ENCODE results near the gene PTGS1. TPM values are rescaled to one million over a fixed set of nuclear protein-coding genes. Genes with fewer than 3 reads are reported as not detected.
"Not testable (repeated sequence)": the region's sequence is repeated elsewhere in the genome, so short reads cannot be mapped to it uniquely, and the experiment has no call there.

Gene PTGS1
- polyA plus RNA-seq, 1 donor from 2014 or later, result 0.17 TPM

- not testable (repeated sequence) for H3K4me3 ChIP-seq (ENCODE audit: low read length); H3K4me2 ChIP-seq (ENCODE audit: low read length); H3K79me2 ChIP-seq (replicated peaks; ENCODE audit: insufficient read depth, low read length); H3K9me3 ChIP-seq (ENCODE audit: low read length); H4K20me1 ChIP-seq (ENCODE audit: insufficient read depth); H3K27me3 ChIP-seq (ENCODE audit: insufficient read depth, low read depth, low read length); H3K36me3 ChIP-seq (ENCODE audit: insufficient read depth, low read length); H3F3A ChIP-seq (ENCODE audit: insufficient read depth, low read length, poor library complexity, severe bottlenecking); H2AFZ ChIP-seq (ENCODE audit: low read depth, low read length); H3K9ac ChIP-seq (ENCODE audit: low read length); H3K9me2 ChIP-seq (ENCODE audit: insufficient read depth, low read length); H3K27ac ChIP-seq (ENCODE audit: low read length)
Observed at GRCh38 chr9:122405304-122406069, 34.7 kb downstream of the PTGS1 start.

- no peak overlapping the region for H3K4me3 ChIP-seq (ENCODE audit: low read length)
- no peaks in the 10 kb centered on the region for H3K27me3 ChIP-seq (ENCODE audit: insufficient read depth, low read depth, low read length)
- H3K27ac ChIP-seq (ENCODE audit: low read length), result no peak overlapping the region
- H3K9ac ChIP-seq (ENCODE audit: low read length), result no peak overlapping the region
- H3K79me2 ChIP-seq (replicated peaks; ENCODE audit: insufficient read depth, low read length), result no peaks in the 10 kb centered on the region
- H3K9me2 ChIP-seq (ENCODE audit: insufficient read depth, low read length), result no peaks in the 10 kb centered on the region
- TF ChIP-seq POLR2AphosphoS5 (IDR thresholded peaks at IDR 0.05) (no peak), RAD21 (conservative IDR thresholded peaks at IDR 0.05) (no peak), EZH2 (IDR thresholded peaks at IDR 0.05; ENCODE audit: borderline replicate concordance, insufficient read depth, low read length, poor library complexity, severe bottlenecking) (no peak), SMC3 (conservative IDR thresholded peaks at IDR 0.05; ENCODE audit: poor library complexity) (no peak), MXI1 (conservative IDR thresholded peaks at IDR 0.05; ENCODE audit: poor library complexity, severe bottlenecking) (no peak), TAF1 (IDR thresholded peaks at IDR 0.05; ENCODE audit: low read depth) (no peak), EP300 (conservative IDR thresholded peaks at IDR 0.05; ENCODE audit: poor library complexity, severe bottlenecking) (no peak), CTCF (IDR thresholded peaks at IDR 0.05; ENCODE audit: poor library complexity, severe bottlenecking) (no peak)
- TF ChIP-seq, protein P1, sequence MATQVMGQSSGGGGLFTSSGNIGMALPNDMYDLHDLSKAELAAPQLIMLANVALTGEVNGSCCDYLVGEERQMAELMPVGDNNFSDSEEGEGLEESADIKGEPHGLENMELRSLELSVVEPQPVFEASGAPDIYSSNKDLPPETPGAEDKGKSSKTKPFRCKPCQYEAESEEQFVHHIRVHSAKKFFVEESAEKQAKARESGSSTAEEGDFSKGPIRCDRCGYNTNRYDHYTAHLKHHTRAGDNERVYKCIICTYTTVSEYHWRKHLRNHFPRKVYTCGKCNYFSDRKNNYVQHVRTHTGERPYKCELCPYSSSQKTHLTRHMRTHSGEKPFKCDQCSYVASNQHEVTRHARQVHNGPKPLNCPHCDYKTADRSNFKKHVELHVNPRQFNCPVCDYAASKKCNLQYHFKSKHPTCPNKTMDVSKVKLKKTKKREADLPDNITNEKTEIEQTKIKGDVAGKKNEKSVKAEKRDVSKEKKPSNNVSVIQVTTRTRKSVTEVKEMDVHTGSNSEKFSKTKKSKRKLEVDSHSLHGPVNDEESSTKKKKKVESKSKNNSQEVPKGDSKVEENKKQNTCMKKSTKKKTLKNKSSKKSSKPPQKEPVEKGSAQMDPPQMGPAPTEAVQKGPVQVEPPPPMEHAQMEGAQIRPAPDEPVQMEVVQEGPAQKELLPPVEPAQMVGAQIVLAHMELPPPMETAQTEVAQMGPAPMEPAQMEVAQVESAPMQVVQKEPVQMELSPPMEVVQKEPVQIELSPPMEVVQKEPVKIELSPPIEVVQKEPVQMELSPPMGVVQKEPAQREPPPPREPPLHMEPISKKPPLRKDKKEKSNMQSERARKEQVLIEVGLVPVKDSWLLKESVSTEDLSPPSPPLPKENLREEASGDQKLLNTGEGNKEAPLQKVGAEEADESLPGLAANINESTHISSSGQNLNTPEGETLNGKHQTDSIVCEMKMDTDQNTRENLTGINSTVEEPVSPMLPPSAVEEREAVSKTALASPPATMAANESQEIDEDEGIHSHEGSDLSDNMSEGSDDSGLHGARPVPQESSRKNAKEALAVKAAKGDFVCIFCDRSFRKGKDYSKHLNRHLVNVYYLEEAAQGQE (IDR thresholded peaks at IDR 0.05; ENCODE audit: borderline replicate concordance), result no peak
- H3F3A ChIP-seq (ENCODE audit: insufficient read depth, low read length, poor library complexity, severe bottlenecking), result no peaks in the 10 kb centered on the region
- H3K9me3 ChIP-seq (ENCODE audit: low read length), result no peaks in the 10 kb centered on the region
- no peak overlapping the region for H2AFZ ChIP-seq (ENCODE audit: low read depth, low read length)
- H4K20me1 ChIP-seq (ENCODE audit: insufficient read depth), result no peaks in the 10 kb centered on the region
- H3K4me2 ChIP-seq (ENCODE audit: low read length), result no peak overlapping the region
- no peaks in the 10 kb centered on the region for H3K36me3 ChIP-seq (ENCODE audit: insufficient read depth, low read length)
Observed at GRCh38 chr9:122406070-122406890, 35.5 kb downstream of the PTGS1 start.

GRCh38 chr9:122414108-122414507, 43.3 kb downstream of the PTGS1 start:
- H2AFZ ChIP-seq (ENCODE audit: low read depth, low read length); H3K79me2 ChIP-seq (replicated peaks; ENCODE audit: insufficient read depth, low read length); H3K36me3 ChIP-seq (ENCODE audit: insufficient read depth, low read length); H4K20me1 ChIP-seq (ENCODE audit: insufficient read depth); H3K9me3 ChIP-seq (ENCODE audit: low read length); H3K4me2 ChIP-seq (ENCODE audit: low read length); H3K27me3 ChIP-seq (ENCODE audit: insufficient read depth, low read depth, low read length); H3K9me2 ChIP-seq (ENCODE audit: insufficient read depth, low read length); H3K27ac ChIP-seq (ENCODE audit: low read length); H3K9ac ChIP-seq (ENCODE audit: low read length); H3K4me3 ChIP-seq (ENCODE audit: low read length); H3F3A ChIP-seq (ENCODE audit: insufficient read depth, low read length, poor library complexity, severe bottlenecking): not testable (repeated sequence)
